HL-60 (cell line): ENCODE results near the gene DCP1B.

Source experiments
- POLR2AphosphoS5 ChIP-seq: IDR thresholded peaks from 2 replicates; pipeline ENCODE4 v1.6.1; 2012; ENCODE audit warnings: low read depth
- TF ChIP-seq, protein P1 (sequence below): IDR thresholded peaks from one replicate; pipeline ENCODE4 v1.5.1; 2011; ENCODE audit warnings: low read length, control low read depth, inconsistent platforms; ENCODE audit not compliant: insufficient read depth

DNA sequence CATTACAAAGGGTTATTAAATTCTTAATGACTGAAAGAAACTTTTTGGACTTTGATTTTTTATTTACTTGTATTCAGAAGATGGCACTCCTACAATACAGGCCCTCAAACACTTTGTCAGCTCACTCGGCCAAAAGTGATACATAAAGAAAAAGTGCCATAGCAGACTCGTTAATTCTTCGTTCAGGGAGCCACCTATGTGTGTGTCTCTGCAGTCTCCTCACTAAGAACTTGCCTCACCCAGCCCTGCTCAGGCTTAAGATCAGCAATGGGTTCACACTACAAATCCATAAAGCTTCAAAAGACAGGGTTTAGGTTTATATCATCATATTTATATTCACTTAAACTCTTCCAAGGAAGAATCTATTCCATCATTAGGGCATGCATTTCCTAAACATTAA is 11.5 kb downstream of the DCP1B start:
- TF ChIP-seq, protein P1, sequence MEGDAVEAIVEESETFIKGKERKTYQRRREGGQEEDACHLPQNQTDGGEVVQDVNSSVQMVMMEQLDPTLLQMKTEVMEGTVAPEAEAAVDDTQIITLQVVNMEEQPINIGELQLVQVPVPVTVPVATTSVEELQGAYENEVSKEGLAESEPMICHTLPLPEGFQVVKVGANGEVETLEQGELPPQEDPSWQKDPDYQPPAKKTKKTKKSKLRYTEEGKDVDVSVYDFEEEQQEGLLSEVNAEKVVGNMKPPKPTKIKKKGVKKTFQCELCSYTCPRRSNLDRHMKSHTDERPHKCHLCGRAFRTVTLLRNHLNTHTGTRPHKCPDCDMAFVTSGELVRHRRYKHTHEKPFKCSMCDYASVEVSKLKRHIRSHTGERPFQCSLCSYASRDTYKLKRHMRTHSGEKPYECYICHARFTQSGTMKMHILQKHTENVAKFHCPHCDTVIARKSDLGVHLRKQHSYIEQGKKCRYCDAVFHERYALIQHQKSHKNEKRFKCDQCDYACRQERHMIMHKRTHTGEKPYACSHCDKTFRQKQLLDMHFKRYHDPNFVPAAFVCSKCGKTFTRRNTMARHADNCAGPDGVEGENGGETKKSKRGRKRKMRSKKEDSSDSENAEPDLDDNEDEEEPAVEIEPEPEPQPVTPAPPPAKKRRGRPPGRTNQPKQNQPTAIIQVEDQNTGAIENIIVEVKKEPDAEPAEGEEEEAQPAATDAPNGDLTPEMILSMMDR = no peak
- no peak for TF ChIP-seq POLR2AphosphoS5
